SK-N-SH (cell line): Measurements from ENCODE around the gene RHNO1. TPM values are rescaled to one million over a fixed set of nuclear protein-coding genes. Genes with fewer than 3 reads are reported as not detected.

ENCODE experiments used
- CTCF ChIA-PET: fragments of 300-600, 350-600 bp; formaldehyde crosslinking; extraction: SDS; loops from one replicate; lab custom pipeline; 2021; lab: Yijun Ruan, JAX
- POLR2A ChIA-PET: fragments of 350-600 bp; sonication (Branson Sonifier 250); formaldehyde crosslinking; extraction: SDS; loops from one replicate; lab custom pipeline; 2020; ENCODE audit warnings: antibody characterized with exemption, inconsistent platforms; lab: Yijun Ruan, JAX
- DNase-seq: peaks from one replicate; pipeline ENCODE4 v3.0.0; 2012
- H2AFZ ChIP-seq: fragments of 200-600 bp; sonication (generic); 2 replicates; pipeline ENCODE4 v1.8.1; 2016; ENCODE audit warnings: antibody characterized with exemption, mild to moderate bottlenecking, low read depth
- H3F3A ChIP-seq: fragments of 200-600 bp; sonication (generic); replicated peaks from 2 replicates; pipeline ENCODE3; 2016; ENCODE audit warnings: antibody characterized with exemption, mild to moderate bottlenecking; ENCODE audit not compliant: insufficient read depth
- H3K27ac ChIP-seq, 2 experiments: fragments of 200-500 bp in 1 of 2; fragments of 200-600 bp in 1 of 2; sonication (Bioruptor generic) in 1 of 2; sonication (generic), shearing (Covaris generic) in 1 of 2; 2 replicates each; pipeline versions ENCODE4 v1.5.1 to v1.6.1; 2014 to 2016; ENCODE audit warnings: low read depth in 2 of 2, inconsistent platforms in 1 of 2, low read length in 1 of 2, mild to moderate bottlenecking in 1 of 2, mixed read lengths in 1 of 2
- H3K27me3 ChIP-seq: fragments of 200-600 bp; sonication (generic), shearing (Covaris generic); 2 replicates; pipeline ENCODE4 v1.6.1; 2016; ENCODE audit warnings: mixed run types; ENCODE audit not compliant: insufficient read depth
- H3K36me3 ChIP-seq, 2 experiments: fragments of 200-500 bp in 1 of 2; fragments of 200-600 bp in 1 of 2; sonication (Bioruptor generic) in 1 of 2; sonication (generic) in 1 of 2; replicated peaks in 1 of 2; 2 replicates each; pipeline versions ENCODE3 to v1.5.1; 2014 to 2016; ENCODE audit warnings: low read length in 1 of 2, mild to moderate bottlenecking in 1 of 2; ENCODE audit not compliant: insufficient read depth in 2 of 2, control insufficient read depth in 1 of 2
- H3K4me1 ChIP-seq, 2 experiments: fragments of 200-500 bp in 1 of 2; fragments of 200-600 bp in 1 of 2; sonication (Bioruptor generic) in 1 of 2; sonication (generic), shearing (Covaris generic) in 1 of 2; 2 replicates each; pipeline versions ENCODE4 v1.5.1 to v1.6.1; 2014 to 2016; ENCODE audit warnings: low read depth in 1 of 2, low read length in 1 of 2, mixed run types in 1 of 2; ENCODE audit not compliant: insufficient read depth in 2 of 2, control insufficient read depth in 1 of 2
- H3K4me2 ChIP-seq: fragments of 200-600 bp; sonication (generic), shearing (Covaris generic); 2 replicates; pipeline ENCODE4 v1.6.1; 2017; ENCODE audit warnings: mixed run types
- H3K4me3 ChIP-seq, 2 experiments: fragments of 200-500 bp in 1 of 2; fragments of 200-600 bp in 1 of 2; sonication (Bioruptor generic) in 1 of 2; sonication (generic), shearing (Covaris generic) in 1 of 2; 2 replicates each; pipeline versions ENCODE4 v1.5.1 to v1.8.1; 2014 to 2016; ENCODE audit warnings: low read depth in 2 of 2, inconsistent platforms in 1 of 2, low read length in 1 of 2, mild to moderate bottlenecking in 1 of 2, mixed read lengths in 1 of 2, moderate library complexity in 1 of 2
- H3K79me2 ChIP-seq: fragments of 200-600 bp; sonication (generic); 2 replicates; pipeline ENCODE4 v1.8.1; 2017; ENCODE audit warnings: mild to moderate bottlenecking; ENCODE audit not compliant: insufficient read depth
- H3K9ac ChIP-seq: fragments of 200-600 bp; sonication (generic); 2 replicates; pipeline ENCODE4 v1.6.1; 2017; ENCODE audit warnings: mixed run types
- H3K9me2 ChIP-seq: fragments of 200-600 bp; sonication (generic); 2 replicates; pipeline ENCODE4 v1.6.1; 2017; ENCODE audit warnings: mixed run types
- H3K9me3 ChIP-seq: fragments of 200-600 bp; sonication (generic); 2 replicates; pipeline ENCODE4 v1.6.1; 2017; ENCODE audit warnings: mixed run types, mild to moderate bottlenecking, moderate library complexity
- H4K20me1 ChIP-seq: fragments of 200-600 bp; sonication (generic); 2 replicates; pipeline ENCODE4 v1.6.1; 2017; ENCODE audit warnings: mild to moderate bottlenecking, mixed run types; ENCODE audit not compliant: insufficient read depth
- ELF1 ChIP-seq: IDR thresholded peaks from 2 replicates; pipeline ENCODE4 v1.4.0; 2012
- EP300 ChIP-seq, 2 experiments: IDR thresholded peaks; 2 replicates each; pipeline versions ENCODE4 v1.4.0 to v1.6.1; 2012; ENCODE audit warnings: borderline replicate concordance in 1 of 2, low read depth in 1 of 2, low read length in 1 of 2
- EZH2phosphoT487 ChIP-seq: fragments of 200-600 bp; sonication (generic); IDR thresholded peaks from 2 replicates; pipeline ENCODE4 v1.6.1; 2017; ENCODE audit warnings: low read depth, mixed run types, mild to moderate bottlenecking, antibody characterized with exemption, moderate library complexity, borderline replicate concordance
- JUND ChIP-seq: IDR thresholded peaks from 2 replicates; pipeline ENCODE4 v1.4.0; 2012
- MEF2A ChIP-seq: IDR thresholded peaks from 2 replicates; pipeline ENCODE4 v1.4.0; 2012; ENCODE audit warnings: low read depth, borderline replicate concordance
- MXI1 ChIP-seq: IDR thresholded peaks from 2 replicates; pipeline ENCODE4 v1.6.1; 2012; ENCODE audit warnings: mild to moderate bottlenecking, low read depth, low read length, improper control_type of control experiment
- NFIC ChIP-seq: IDR thresholded peaks from 2 replicates; pipeline ENCODE4 v1.4.0; 2012; ENCODE audit warnings: borderline replicate concordance
- NRF1 ChIP-seq: IDR thresholded peaks from 2 replicates; pipeline ENCODE4 v1.6.1; 2012; ENCODE audit warnings: low read depth, mild to moderate bottlenecking, low read length
- POLR2AphosphoS5 ChIP-seq: IDR thresholded peaks from 2 replicates; pipeline ENCODE4 v1.6.1; 2012; ENCODE audit warnings: low read depth, low read length
- RAD21 ChIP-seq: IDR thresholded peaks from 2 replicates; pipeline ENCODE4 v1.6.1; 2012; ENCODE audit warnings: mild to moderate bottlenecking, low read length
- RCOR1 ChIP-seq: fragments of 150-350 bp; IDR thresholded peaks from 2 replicates; pipeline ENCODE4 v1.6.1; 2017; ENCODE audit warnings: antibody characterized with exemption, low read length
- RFX5 ChIP-seq: IDR thresholded peaks from 2 replicates; pipeline ENCODE4 v1.6.1; 2012; ENCODE audit warnings: mild to moderate bottlenecking, improper control_type of control experiment, low read length
- RXRA ChIP-seq: IDR thresholded peaks from 2 replicates; pipeline ENCODE4 v1.4.0; 2012; ENCODE audit warnings: low read depth, mild to moderate bottlenecking, borderline replicate concordance
- SIN3A ChIP-seq: IDR thresholded peaks from 2 replicates; pipeline ENCODE4 v1.6.1; 2012; ENCODE audit warnings: low read depth, mild to moderate bottlenecking, low read length, moderate library complexity, borderline replicate concordance
- SMC3 ChIP-seq: IDR thresholded peaks from 2 replicates; pipeline ENCODE4 v1.6.1; 2012; ENCODE audit warnings: low read depth, low read length, improper control_type of control experiment
- TCF12 ChIP-seq: IDR thresholded peaks from 2 replicates; pipeline ENCODE4 v1.4.0; 2012
- TEAD4 ChIP-seq: IDR thresholded peaks from 2 replicates; pipeline ENCODE4 v1.4.0; 2012; ENCODE audit warnings: mild to moderate bottlenecking, borderline replicate concordance; ENCODE audit not compliant: insufficient read depth
- WGBS: methylation state at CpG from one replicate; pipeline ENCODE4 v1.1.6; 2017; ENCODE audit warnings: low lambda C conversion rate; 5-methylcytosine and 5-hydroxymethylcytosine counted together
- polyA plus RNA-seq, 3 experiments: library from polyadenylated mRNA; depleted of rRNA; stranded (reverse); fragments of >200 nt; gene quantifications; 2 replicates each; pipeline ENCODE4 v1.2.3, GENCODE V29; 2012
- TF ChIP-seq, protein P1 (sequence below): IDR thresholded peaks from 2 replicates; pipeline ENCODE4 v1.4.0; 2012; ENCODE audit warnings: low read depth, borderline replicate concordance
- TF ChIP-seq, protein P2 (sequence below): fragments of 200-600 bp; sonication (generic); IDR thresholded peaks from 2 replicates; pipeline ENCODE4 v1.6.1; 2017; ENCODE audit warnings: antibody characterized with exemption, mild to moderate bottlenecking, moderate library complexity

Gene RHNO1
- polyA plus RNA-seq, 1 of the 3 experiments (the other 2 are of a cell fraction): 28.9 TPM

DNA sequence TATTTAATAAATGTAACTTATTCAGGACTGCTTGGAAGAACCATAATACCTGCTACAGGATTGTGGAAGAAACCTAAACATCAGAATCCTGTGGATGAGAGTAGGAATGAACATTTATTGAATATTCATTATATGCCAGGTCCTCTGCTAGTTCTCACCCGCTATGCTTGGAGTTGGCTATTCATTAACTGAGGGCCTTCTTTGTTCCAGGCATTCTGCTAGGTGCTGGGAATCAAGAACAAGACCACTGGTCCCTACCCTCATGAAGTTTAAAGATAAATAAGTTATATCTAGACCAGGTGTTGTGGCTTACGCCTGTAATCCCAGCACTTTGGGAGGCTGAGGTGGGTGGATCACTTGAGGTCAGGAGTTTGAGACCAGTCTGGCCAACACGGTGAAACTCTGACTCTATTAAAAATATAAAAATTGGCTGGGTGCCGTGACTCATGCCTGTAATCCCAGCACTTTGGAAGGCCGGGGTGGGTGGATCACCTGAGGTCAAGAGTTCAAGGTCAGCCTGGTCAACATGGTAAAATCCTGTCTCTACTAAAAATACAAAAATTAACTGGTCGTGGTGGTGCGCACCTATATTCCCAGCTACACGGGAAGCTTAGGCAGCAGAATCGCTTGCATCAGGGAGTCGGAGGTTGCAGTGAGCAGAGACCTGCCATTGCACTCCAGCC is 9.9 kb downstream of the RHNO1 start:
- 0 out of 2 replicates have a peak, but pooled peaks cover 9% of the 10 kb centered on the region for H4K20me1 ChIP-seq
- H3K4me2 ChIP-seq: no peak overlapping the region
- no peak overlapping the region for H3K9ac ChIP-seq
- no peaks in the 10 kb centered on the region for H3K9me2 ChIP-seq
- no peak for DNase-seq
- no peaks in the 10 kb centered on the region for H3K9me3 ChIP-seq
- peaks cover 37% of the 10 kb centered on the region for H3F3A ChIP-seq
- no peak overlapping the region for H3K27ac ChIP-seq
- WGBS: 97% methylated on average over 10 of the region's 10 CpGs
- H3K27me3 ChIP-seq: no peaks in the 10 kb centered on the region
- no peak overlapping the region for H2AFZ ChIP-seq
- H3K4me1 ChIP-seq: peaks cover 6% of the 10 kb centered on the region in 2 experiments; a peak in 2 of 4 replicates
- ChIA-PET POLR2A (interaction anchor here (0.6 kb wide), 1 partner anchor 42 kb away, joined by 3 read pairs; no protein-coding TSS in a partner anchor), CTCF (interaction anchor here (0.8 to 4.1 kb wide), 10 partner anchors 23 to 389 kb away, joined by 3 to 35 read pairs (median 4); no protein-coding TSS in a partner anchor)
- TF ChIP-seq, protein P1, sequence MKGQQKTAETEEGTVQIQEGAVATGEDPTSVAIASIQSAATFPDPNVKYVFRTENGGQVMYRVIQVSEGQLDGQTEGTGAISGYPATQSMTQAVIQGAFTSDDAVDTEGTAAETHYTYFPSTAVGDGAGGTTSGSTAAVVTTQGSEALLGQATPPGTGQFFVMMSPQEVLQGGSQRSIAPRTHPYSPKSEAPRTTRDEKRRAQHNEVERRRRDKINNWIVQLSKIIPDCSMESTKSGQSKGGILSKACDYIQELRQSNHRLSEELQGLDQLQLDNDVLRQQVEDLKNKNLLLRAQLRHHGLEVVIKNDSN: no peak
- TF ChIP-seq RCOR1: no peak
- TF ChIP-seq JUND: no peak
- no peak for TF ChIP-seq EP300 (IDR thresholded peaks at IDR 0.05; ENCODE audit: borderline replicate concordance in 1 of 2, low read depth in 1 of 2, low read length in 1 of 2)
- no peak for TF ChIP-seq SIN3A
- no peak for TF ChIP-seq NRF1
- TF ChIP-seq POLR2AphosphoS5: no peak
- no peak for TF ChIP-seq MXI1
- no peak for TF ChIP-seq NFIC
- TF ChIP-seq MEF2A: no peak
- peaks cover 51% of the 10 kb centered on the region for H3K79me2 ChIP-seq
- peaks cover 8 to 23% of the 10 kb centered on the region in 2 experiments for H3K36me3 ChIP-seq
- no peak overlapping the region for H3K4me3 ChIP-seq

DNA sequence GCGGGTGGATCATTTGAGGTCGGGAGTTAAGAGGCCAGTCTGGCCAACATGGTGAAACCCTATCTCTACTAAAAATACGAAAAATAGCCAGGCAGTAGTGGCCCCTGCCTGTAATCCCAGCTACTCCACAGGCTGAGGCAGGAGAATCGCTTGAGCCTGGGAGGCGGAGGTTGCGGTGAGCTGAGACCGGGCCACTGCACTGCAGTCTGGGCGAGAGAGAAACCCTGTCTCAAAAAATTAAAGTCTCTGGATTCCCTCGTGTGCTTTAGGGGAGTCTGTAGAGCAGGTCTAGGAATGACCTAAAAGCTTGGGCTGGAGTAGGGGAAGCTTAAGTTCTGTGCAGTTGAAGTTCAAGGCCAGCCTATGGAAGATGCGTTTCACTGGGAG is 13.0 kb downstream of the RHNO1 start:
- H3F3A ChIP-seq: peaks cover 32% of the 10 kb centered on the region
- H3K4me3 ChIP-seq: peak overlapping the region; percentile 76 to 93
- ChIA-PET CTCF (interaction anchor here (0.6 to 3.6 kb wide), 5 partner anchors 13 to 228 kb away, joined by 3 to 19 read pairs (median 3); partner anchors contain the start of genes FOXM1 and RHNO1), POLR2A (interaction anchor here (0.6 to 1.8 kb wide), 6 partner anchors 12 to 95 kb away, joined by 3 to 5 read pairs (median 3); partner anchors contain the start of genes FKBP4, FOXM1 and RHNO1)
- H4K20me1 ChIP-seq: peaks cover 20% of the 10 kb centered on the region
- peak overlapping the region; percentile 93 for H3K4me2 ChIP-seq
- H3K9me2 ChIP-seq: no peaks in the 10 kb centered on the region
- peaks cover 55% of the 10 kb centered on the region for H3K79me2 ChIP-seq
- DNase-seq: no peak
- peak overlapping the region; percentile 92 for H3K9ac ChIP-seq
- no peaks in the 10 kb centered on the region for H3K27me3 ChIP-seq
- peak overlapping the region; percentile 95 for H2AFZ ChIP-seq
- H3K4me1 ChIP-seq: peaks cover 7 to 22% of the 10 kb centered on the region in 2 experiments; a peak in 2 of 4 replicates
- 76% methylated on average over 10 of the region's 10 CpGs for WGBS
- no peaks in the 10 kb centered on the region for H3K9me3 ChIP-seq
- H3K36me3 ChIP-seq: peaks cover 8 to 20% of the 10 kb centered on the region in 2 experiments
- no peak for TF ChIP-seq RFX5
- no peak for TF ChIP-seq MEF2A
- no peak for TF ChIP-seq TEAD4
- TF ChIP-seq RAD21: no peak
- TF ChIP-seq, protein P1: no peak
- TF ChIP-seq EP300 (IDR thresholded peaks at IDR 0.05; ENCODE audit: borderline replicate concordance in 1 of 2, low read depth in 1 of 2, low read length in 1 of 2): no peak
- no peak for TF ChIP-seq TCF12
- TF ChIP-seq MXI1: no peak
- no peak for TF ChIP-seq SMC3
- TF ChIP-seq EZH2phosphoT487: no peak
- TF ChIP-seq RXRA: no peak
- TF ChIP-seq ELF1: no peak
- TF ChIP-seq, protein P2, sequence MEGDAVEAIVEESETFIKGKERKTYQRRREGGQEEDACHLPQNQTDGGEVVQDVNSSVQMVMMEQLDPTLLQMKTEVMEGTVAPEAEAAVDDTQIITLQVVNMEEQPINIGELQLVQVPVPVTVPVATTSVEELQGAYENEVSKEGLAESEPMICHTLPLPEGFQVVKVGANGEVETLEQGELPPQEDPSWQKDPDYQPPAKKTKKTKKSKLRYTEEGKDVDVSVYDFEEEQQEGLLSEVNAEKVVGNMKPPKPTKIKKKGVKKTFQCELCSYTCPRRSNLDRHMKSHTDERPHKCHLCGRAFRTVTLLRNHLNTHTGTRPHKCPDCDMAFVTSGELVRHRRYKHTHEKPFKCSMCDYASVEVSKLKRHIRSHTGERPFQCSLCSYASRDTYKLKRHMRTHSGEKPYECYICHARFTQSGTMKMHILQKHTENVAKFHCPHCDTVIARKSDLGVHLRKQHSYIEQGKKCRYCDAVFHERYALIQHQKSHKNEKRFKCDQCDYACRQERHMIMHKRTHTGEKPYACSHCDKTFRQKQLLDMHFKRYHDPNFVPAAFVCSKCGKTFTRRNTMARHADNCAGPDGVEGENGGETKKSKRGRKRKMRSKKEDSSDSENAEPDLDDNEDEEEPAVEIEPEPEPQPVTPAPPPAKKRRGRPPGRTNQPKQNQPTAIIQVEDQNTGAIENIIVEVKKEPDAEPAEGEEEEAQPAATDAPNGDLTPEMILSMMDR: no peak
- peak overlapping the region; percentile 80 to 91 for H3K27ac ChIP-seq
